Measurements from ENCODE around the gene NEIL1.
A peak's percentile ranks its signal among the peaks of the same experiment; 100 is the strongest.
"Not testable (repeated sequence)": the region's sequence is repeated elsewhere in the genome, so short reads cannot be mapped to it uniquely, and the experiment has no call there.

NEIL1 gene

GRCh38 chr15:75332093-75332492 is 14.7 kb upstream of the NEIL1 start:
- not testable (repeated sequence) for FAIRE-seq; DNase-seq (ENCODE audit: extremely low spot score, insufficient read length, low read depth)

- not testable (repeated sequence) for DNase-seq (ENCODE audit: extremely low spot score, insufficient read length, low read depth); FAIRE-seq
Measured at GRCh38 chr15:75333654-75334419, 13.0 kb upstream of the NEIL1 start.

- FAIRE-seq (peak; percentile 5), DNase-seq (ENCODE audit: extremely low spot score, insufficient read length, low read depth) (no peak)
Measured at GRCh38 chr15:75335313-75335704, 11.5 kb upstream of the NEIL1 start.

- peak; percentile 84 for FAIRE-seq
- no peak for DNase-seq (ENCODE audit: extremely low spot score, insufficient read length, low read depth)
Measured at GRCh38 chr15:75335705-75336355, 11.0 kb upstream of the NEIL1 start, which contains the start of gene COMMD4. Gene COMMD4 (plus strand): TSS chr15:75336063. CDS start chr15:75336090, 27 bp downstream.

- no peak for FAIRE-seq
- no peak for DNase-seq (ENCODE audit: extremely low spot score, insufficient read length, low read depth)
Measured at GRCh38 chr15:75338661-75339240, 8.1 kb upstream of the NEIL1 start.

- DNase-seq (ENCODE audit: extremely low spot score, insufficient read length, low read depth) (no peak), FAIRE-seq (no peak)
Measured at GRCh38 chr15:75339531-75340240, 7.2 kb upstream of the NEIL1 start.

GRCh38 chr15:75342221-75342620 is 4.6 kb upstream of the NEIL1 start:
- DNase-seq (ENCODE audit: extremely low spot score, insufficient read length, low read depth) (no peak), FAIRE-seq (no peak)

- FAIRE-seq; DNase-seq (ENCODE audit: extremely low spot score, insufficient read length, low read depth): not testable (repeated sequence)
Measured at GRCh38 chr15:75343953-75344352, 2.9 kb upstream of the NEIL1 start.

- DNase-seq (ENCODE audit: extremely low spot score, insufficient read length, low read depth) = no peak
- FAIRE-seq = peak; percentile 15
Measured at GRCh38 chr15:75347222-75348033, 589 bp downstream of the NEIL1 start.

GRCh38 chr15:75348034-75348561 is 1.3 kb downstream of the NEIL1 start:
- DNase-seq (ENCODE audit: extremely low spot score, insufficient read length, low read depth) = no peak
- no peak for FAIRE-seq

- FAIRE-seq = no peak
- no peak for DNase-seq (ENCODE audit: extremely low spot score, insufficient read length, low read depth)
Measured at GRCh38 chr15:75348562-75349350, 1.9 kb downstream of the NEIL1 start.

GRCh38 chr15:75349351-75349669 is 2.5 kb downstream of the NEIL1 start:
- FAIRE-seq; DNase-seq (ENCODE audit: extremely low spot score, insufficient read length, low read depth): not testable (repeated sequence)

GRCh38 chr15:75349851-75350588 is 3.2 kb downstream of the NEIL1 start:
- FAIRE-seq (peak; percentile 95), DNase-seq (ENCODE audit: extremely low spot score, insufficient read length, low read depth) (no peak)

- FAIRE-seq (no peak), DNase-seq (ENCODE audit: extremely low spot score, insufficient read length, low read depth) (no peak)
Measured at GRCh38 chr15:75350601-75351361, 3.9 kb downstream of the NEIL1 start.

- no peak for DNase-seq (ENCODE audit: extremely low spot score, insufficient read length, low read depth)
- no peak for FAIRE-seq
Measured at GRCh38 chr15:75352186-75353080, 5.6 kb downstream of the NEIL1 start.

- FAIRE-seq = no peak
- no peak for DNase-seq (ENCODE audit: extremely low spot score, insufficient read length, low read depth)
Measured at GRCh38 chr15:75353604-75354003, 6.8 kb downstream of the NEIL1 start.

Data from GM18507 (cell line).